Stimulated activated CD4-positive, alpha-beta T cell treated with anti-CD3 and anti-CD28 coated beads, Interleukin-15, amount 100 ng/mL, for 48 hours (primary cell): ENCODE data around the gene GGPS1.
"Not testable (repeated sequence)": the region's sequence is repeated elsewhere in the genome, so short reads cannot be mapped to it uniquely, and the experiment has no call there.

Experiments
- DNase-seq, 2 donors: peaks; one replicate each; pipeline ENCODE4 v3.0.0-alpha.2; 2020; ENCODE audit warnings: low read depth in 2 of 2

GGPS1 gene

DNA sequence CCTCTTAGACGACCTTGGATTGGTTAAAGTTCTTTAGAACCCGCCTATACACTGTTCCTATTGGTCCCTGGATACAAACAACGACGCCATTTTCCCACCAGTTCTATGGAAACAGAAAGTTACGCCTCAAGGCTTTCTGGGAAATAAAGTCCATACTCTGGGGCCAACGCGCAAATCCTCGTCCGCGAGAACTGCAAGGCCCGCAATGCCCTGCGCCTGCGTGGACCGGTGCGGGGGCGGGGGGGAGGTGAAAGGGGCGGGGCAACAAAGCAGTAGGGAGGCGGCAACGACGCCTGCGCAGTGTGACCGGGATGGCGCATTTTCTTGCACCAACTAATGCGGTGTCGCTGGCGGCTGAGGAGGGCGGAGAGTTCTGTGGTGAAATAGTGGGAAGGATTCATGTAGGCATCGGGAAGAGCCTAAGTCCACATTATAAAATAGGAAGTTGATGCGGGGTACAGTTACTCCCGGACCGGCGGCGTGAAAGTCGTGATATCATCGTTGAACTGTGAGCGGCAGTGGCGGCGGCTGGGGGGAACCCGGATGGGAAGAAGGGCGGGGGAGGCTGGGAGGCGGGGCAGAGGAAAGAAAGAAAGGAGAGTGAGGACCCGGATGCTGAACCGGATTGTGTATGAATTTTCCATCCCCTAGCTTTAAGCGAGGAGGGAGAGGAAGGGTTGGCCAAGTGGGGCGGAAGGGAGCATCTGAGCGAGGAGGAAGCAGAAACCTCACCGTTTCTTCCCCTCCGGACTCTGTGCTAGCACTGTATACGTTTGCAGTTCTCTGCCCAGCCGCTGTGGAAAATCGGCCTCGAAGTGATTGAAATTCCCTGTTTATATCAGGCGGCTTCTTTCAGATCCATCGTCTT is at the start of gene GGPS1:
TSS of gene GGPS1 (plus strand) at position 300 of the 868 bp plus-strand sequence. CDS start 6,695 bp downstream, outside the sequence.
- DNase-seq, result peak; percentile 96 to 99

DNA sequence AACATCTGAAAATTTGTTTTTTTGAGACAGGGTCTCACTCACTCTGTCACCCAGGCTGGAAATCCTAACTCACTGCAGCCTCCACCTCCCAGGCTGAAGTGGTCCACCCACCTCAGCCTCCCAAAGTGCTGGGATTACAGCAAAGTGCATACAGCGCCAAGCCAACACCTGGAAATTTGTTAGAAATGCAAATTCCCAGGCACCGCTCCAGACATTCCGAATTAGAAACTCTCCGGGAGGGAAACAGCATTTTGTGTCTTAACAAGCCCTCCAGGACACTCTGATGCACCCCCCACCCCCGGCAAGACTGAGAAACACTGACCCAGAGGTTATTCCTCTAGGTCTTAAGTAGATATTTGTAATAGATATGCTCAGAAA is 49.5 kb upstream of the GGPS1 start:
- no peak for DNase-seq

DNA sequence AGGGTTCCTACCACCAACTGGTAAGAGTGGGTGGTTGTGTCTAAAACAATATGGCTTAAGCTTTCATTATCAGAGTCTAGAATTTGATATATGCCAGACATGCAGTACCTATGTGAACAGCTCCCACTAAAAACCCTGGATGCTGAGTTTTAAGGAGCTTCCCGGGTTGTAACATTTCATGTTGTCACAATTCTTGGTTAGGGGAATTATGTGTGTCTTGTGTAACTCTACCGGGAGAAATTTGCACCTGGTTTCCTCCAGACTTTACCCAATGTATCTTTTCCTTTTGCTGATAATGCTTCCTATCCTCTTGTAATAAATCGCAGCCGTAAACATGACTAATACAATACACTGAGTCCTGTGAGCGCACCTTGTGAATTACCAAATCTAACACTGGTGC is 48.7 kb upstream of the GGPS1 start:
- no peak for DNase-seq

DNA sequence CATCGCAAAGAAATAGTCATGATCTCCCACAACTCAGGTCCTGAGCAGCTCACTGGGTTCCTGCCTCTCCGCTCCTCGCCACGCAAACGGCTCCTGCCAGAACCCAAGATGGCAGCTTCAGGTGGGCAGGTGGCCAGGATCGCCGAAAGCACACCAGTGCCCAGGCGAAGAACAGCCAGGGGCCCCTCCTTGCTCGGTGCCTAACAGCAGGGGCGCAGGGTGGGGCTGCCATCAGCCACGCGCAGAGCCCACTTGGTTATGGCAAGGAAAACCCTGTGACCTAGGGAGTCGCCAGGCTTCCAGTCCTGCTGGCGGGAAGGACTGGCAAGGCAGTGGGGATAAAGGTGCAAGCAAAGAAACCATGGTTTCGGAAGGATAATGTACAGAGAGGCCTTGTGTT is 47.9 kb upstream of the GGPS1 start:
- DNase-seq, result no peak

DNA sequence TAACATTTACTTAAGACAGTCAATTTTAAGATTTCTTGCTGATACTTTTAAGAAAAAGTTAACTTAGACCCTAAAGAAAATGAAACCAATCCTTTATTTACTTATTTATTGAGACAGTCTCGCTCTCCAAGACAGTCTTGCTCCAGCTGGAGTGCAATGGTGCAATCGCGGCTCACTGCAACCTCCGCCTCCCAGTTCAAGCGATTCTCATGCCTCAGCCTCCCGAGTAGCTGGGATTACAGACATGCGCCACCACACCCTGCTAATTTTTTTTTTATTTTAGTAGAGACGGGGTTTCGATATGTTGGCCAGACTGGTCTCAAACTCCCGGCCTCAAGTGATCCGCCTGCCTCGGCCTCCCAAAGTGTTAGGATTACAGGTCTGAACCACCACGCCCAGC is 44.7 kb upstream of the GGPS1 start:
- DNase-seq, result not testable (repeated sequence)

DNA sequence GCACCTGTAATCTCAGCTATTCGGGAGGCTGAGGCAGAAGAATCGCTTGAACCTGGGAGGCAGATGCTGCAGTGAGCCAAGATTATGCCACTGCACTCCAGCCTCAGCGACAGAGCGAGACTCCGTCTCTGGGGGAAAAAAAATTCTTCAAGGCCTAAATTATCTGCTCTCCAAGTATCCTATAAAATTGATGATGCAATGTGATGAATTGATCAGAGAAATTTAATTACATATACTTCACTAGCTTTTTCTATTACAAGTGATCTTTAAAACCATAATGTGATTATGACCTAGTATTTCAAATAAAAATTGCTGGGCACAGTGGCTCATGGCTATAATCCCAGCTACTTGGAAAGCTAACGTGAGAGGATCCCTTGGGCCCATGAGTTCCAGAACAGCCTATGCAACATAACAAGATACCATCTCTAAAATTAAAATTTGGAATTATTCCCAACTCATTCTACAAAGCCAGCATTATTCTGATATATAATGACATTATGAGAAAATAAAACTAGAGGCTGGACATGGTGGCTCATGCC is 44.1 kb upstream of the GGPS1 start:
- no peak for DNase-seq

DNA sequence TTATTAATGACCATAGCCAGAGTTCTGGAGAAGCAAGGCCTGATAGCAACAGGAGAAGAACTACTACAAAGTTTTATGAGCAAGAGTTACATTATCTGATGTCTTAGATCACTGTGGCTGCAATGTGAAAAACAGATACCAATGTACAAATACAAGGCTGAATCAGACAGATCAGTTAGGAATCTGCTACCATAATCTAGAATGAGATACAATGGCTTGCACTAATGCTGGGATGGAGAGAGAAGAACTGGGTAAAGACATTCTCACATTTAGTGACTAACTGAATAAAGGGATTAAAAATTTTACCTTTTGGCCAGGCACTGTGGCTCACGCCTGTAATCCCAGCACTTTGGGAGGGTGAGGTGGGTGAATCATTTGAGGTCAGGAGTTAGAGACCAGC is 41.7 kb upstream of the GGPS1 start:
- DNase-seq, result no peak

DNA sequence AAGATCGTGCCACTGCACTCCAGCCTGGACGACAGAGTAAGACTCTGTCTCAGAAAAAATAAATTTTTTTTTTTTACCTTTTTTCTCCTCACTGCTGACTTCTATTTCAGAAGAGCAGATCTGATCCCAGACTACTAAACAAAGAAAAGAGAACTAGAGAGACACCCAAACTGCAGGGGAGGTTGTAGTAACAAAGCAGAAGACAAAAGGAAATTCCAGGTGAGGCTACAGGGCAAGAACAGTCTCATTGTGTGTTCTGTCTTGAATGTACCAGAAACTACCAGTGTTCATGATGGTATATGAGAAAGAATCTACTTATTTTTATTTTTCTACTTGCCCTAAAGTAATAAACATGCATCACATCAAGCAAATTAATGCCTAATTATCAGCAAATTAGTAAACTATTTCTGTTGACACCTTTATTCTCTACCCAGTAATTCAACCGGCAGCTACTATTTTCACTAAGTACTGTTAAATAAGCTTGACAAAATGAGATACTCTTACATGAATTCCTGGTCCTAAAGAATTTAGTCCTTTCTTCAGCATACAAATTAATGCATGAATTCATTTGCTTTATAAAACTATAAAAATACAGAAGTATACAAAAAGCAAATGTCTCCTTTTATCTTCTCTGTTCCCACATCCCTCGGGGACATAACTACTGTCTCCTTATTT is 41.0 kb upstream of the GGPS1 start:
- no peak for DNase-seq

DNA sequence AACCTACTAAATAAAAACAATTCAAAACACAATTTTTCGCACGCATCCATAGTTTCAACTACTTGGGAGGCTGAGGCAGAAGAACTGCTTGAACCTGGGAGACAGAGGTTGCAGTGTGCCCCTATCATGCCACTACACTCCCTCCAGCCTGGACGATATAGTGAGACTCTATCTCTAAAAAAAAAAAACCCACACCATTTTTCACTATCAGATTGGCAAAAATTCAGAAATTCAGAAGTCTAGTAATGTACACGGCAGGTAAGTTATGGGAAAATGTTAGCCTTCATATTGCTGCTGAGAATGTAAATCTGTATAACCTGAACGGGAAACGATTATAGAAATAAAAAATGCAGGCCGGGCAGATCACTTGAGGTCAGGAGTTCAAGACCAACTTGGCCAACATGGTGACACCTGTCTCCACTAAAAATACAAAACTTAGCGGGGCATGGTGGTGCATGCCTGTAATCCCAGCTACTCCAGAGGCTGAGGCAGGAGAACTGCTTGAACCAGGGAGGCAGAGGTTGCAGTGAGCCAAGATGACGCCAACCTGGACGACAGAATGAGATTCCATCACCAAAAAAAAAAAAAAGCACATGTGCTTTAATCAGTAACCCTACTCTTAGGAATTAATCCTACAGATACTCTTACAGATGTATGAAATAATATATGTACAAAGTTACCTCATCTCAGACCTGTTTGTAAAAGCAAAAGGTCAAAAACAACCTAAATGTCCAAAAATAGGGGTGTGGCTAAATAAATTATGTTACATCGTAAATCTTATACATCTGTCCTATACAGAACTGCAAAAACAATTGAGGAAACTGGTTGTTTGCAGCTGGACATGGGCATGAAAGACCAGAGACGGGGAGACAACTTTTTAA is 38.3 kb upstream of the GGPS1 start:
- no peak for DNase-seq

DNA sequence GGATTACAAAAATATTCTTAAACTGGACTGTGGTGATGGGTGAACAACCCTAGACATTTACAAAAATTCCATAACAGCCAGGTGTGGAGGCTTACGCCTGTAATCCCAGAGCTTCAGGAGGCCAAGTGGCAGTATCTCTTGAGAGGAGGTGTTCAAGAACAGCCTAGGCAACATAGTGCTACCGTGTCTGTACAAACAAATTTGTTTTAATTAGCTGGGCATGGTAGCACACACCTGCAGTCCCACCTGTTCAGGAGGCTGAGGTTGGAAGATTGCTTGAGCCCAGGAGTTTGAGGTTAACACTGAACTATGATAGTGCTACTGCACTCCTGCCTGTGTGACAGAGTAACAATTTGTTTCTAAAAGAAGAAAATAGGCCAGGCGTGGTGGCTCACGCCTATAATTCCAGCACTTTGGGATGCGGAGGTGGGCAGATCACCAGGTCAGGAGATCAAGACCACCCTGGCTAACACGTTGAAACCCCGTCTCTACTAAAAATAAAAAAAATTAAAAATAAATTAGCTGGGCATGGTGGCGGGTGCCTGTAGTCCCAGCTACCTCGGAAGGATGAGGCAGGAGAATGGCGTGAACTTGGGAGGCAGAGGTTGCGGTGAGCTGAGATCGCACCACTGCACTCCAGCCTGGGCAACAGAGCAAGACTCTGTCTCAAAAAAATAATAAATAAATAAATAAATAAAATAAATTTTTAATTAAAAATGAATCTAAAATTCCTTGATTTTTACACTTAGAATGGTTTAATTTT is 37.4 kb upstream of the GGPS1 start:
- no peak for DNase-seq

DNA sequence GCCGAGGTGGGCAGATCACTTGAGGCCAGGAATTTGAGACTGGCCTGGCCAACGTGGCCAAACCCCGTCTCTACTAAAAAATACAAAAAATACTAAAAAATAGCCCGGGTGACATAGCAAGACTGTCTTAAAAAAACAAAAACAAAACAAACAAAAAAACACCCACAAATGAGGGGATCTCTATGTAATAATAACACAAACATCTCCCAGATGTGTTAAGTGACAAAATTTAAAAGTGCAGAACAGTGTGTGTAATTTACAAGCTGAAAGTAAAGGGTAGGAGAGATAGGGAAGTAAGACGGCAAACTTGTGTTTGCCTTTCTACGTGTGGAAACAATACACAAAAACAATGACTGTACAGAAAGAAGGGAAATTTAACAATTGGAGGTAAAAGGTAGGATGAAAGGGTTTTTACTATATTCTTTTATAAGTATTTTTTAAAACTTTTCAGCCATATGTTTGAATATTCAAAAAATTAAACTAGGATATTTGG is 36.7 kb upstream of the GGPS1 start:
- no peak for DNase-seq

DNA sequence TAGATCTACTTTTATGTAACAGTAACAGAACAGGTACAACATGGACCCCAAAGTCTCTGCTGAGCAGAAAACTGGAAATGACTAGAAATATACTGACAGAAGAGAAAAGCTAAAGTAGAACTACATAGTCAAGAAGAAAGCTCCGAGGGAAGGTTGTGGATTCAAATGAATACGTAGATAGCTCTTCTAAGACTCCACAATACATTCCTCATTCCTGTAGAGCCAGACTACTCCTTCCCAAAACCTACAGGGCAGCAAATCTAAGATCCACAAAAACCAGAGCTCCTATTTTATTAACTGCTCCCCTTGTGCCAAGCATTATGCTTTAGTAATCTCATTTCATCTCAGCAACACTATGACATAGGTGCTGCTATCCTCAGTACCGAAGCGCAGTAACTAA is 35.6 kb upstream of the GGPS1 start:
- DNase-seq, result no peak

DNA sequence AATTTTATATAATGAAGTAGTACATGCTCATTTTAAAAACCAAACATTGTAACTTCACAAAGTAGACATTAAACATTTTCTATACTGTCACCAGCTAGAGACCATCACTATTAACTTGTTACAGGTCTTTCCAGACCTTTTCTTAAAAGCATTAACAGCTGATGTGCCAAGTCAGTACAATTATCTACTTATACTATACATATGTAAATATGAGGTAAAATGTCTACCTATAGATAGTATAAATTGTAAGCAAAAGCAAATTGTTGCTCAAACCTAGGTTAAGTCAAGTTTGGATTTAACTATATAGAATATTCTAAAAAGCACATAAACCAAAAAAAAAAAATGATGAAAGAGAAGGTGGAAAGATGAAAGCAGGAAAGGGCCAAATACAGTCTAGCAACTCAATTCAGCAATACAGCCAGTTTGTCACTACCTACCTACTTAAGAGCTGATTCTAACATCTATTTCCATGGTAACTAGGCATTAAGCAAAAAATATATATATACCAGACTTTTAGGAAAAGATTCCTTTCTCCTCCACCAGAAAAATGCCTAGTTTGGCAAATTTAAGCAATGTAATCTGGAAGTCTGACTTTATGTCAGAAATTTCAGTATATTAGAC is 34.9 kb upstream of the GGPS1 start:
- no peak for DNase-seq

DNA sequence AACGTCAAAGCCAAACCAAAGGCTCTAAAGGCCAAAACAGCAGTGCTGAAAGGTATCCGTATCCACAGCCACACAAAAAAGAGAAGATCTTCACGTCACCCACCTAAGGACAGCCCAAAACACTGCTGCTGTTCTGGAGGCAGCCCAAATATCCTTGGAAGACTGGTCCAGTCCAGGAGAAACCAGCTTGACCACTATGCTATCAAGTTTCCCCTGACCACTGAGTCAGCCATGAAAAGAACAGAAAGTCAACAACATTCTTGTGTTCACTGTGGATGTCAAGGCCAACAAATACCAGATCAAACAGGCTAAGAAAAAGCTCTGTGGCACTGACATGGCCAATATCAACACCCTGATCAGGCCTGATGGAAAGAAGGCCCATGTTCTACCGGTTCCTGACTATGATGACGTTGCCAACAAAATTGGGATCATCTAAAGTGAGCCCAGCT is 32.4 kb upstream of the GGPS1 start:
- no peak for DNase-seq

DNA sequence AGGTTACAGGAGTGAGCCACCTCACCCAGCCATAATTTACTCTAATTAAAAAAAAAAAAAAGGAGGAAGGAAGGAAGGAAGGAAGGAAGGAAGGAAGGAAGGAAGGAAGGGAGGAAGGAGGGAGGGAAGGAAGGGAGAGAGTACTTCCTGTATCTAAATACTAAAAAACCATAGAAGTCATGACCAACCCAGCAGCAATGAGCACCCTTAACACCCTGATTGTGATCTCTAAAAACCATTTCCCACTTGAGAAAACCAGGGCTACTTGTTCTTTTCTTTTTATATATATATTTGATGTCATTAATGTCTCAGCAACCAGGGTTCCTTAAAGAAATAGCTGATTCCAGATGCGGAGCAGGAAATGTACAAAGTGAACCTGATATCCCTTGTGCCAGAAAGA is 31.6 kb upstream of the GGPS1 start:
- no peak for DNase-seq

DNA sequence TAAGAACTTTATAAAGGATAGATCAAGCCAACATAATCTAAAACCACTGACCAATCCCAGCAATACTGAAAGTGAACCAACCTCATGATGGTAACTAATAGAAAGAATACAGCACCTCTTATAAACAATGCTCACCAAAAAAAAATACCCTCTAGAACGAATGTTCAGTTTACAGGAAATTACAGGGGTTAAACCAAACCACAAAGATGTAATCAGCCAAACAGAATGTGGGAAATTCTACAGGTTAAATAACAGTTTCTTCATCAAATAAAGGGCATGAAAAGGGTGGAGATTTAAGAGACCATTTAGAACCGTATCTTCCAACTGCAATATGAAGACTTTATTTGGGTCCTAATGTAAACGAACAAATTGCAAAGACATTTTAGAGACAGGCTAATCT is 30.8 kb upstream of the GGPS1 start:
- DNase-seq, result no peak

DNA sequence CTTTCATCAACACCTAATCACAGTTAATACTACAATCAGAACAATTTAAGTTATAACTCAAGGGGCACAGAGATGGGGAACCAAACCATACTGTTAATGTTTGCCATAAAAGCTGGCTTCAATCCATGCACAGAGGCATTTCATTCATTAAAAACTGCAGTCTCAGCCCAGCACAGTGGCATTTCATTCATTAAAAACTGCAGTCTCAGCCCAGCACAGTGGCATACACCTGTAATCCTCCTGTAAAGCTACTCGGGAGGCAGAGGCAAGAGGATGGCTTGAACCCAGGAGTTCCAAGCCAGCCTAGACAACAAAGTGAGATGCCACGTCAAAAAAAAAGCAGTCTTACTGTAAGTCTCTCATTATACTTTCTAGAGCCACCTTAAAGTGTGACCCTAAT is 29.6 kb upstream of the GGPS1 start:
- no peak for DNase-seq

DNA sequence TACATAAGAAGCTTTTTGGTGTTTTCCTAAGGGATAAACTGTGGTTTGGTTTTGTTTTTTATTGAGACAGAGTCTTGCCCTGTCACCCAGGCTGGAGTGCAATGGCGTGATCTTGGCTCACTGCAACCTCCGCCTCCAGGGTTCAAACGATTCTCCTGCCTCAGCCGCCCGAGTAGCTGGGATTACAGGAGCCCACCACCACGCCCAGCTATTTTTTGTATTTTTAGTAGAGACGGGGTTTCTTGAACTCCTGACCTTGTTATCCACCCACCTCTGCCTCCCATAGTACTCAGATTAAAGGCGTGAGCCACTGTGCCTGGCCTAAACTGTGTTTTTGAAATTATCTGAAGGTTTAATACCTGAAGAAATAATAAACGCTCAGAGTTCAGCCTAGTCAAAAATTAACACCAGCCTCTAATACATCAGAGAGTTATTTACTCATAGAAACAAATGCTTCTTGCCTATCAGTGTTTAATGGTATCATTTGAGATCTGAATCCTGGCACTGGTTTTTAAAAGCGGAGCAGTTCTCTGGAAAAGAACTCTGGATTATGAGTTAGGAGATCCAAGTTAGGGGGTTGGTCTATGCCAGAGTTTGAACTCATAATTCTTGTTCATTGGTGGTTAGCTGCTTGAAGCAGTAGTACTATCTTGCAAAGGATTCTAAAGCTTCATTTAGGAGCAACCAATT is 29.1 kb upstream of the GGPS1 start:
- no peak for DNase-seq

DNA sequence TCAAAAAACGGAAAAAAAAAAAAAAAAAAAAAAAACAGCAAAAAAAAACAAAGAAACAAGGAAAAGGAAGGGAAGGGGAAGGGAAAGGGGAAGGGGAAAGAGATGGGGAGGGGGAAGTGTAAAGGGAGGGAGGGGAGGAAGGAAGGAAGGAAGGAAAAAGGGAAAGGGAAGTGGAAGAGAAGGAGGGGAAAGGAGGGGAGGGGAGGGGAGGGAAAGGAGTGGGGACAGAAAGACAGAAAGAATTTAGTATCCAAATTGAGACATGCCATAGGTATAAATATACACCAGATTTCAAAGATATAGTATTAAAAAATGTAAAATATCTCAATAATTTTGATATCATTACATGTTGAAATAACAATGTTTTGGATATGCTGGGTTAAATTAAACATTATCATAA is 26.2 kb upstream of the GGPS1 start:
- no peak for DNase-seq
